Sigmoid colon (tissue), 4 donors: ENCODE measurements around the gene ITLN1.
"Not testable (repeated sequence)": the region's sequence is repeated elsewhere in the genome, so short reads cannot be mapped to it uniquely, and the experiment has no call there.

Experiments used
- POLR2A ChIP-seq, 2 donors: fragments of 450-650 bp; IDR thresholded peaks; one replicate each; pipeline ENCODE4 v1.6.1; 2016; ENCODE audit warnings: antibody characterized with exemption in 2 of 2, mild to moderate bottlenecking in 2 of 2, moderate library complexity in 2 of 2
- POLR2AphosphoS5 ChIP-seq, 4 donors: sonication (generic); formaldehyde crosslinking; IDR thresholded peaks; one replicate each; pipeline ENCODE4 v1.6.1; 2017; ENCODE audit warnings: antibody characterized with exemption in 4 of 4
- TF ChIP-seq, protein P1 (sequence below), 4 experiments: fragments of 450-650 bp in 3 of 4; fragments of 200-600 bp in 1 of 4; IDR thresholded peaks; one replicate each; pipeline ENCODE4 v1.5.1; 2016 to 2019; ENCODE audit warnings: antibody characterized with exemption in 4 of 4, mild to moderate bottlenecking in 3 of 4, moderate library complexity in 2 of 4

DNA sequence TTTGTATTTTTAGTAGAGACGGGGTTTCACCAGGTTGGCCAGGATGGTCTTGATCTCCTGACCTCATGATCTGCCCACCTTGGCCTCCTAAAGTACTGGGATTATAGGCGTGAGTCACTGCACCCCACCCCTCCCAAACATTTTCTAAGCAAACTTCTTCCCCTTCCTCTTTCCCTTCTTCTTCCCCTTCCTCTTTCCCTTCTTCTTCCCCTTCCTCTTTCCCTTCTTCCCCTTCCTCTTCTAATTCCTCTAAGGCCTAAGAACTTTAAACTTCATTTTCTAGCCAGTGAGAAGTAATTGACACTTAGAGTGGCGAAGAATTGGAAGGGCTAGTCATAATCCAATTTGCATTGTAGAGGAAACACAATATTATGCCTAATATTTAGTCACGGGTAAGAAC, 9.4 kb downstream of the ITLN1 start:
- TF ChIP-seq POLR2A, POLR2AphosphoS5 (IDR thresholded peaks at IDR 0.05): not testable (repeated sequence)
- TF ChIP-seq, protein P1, sequence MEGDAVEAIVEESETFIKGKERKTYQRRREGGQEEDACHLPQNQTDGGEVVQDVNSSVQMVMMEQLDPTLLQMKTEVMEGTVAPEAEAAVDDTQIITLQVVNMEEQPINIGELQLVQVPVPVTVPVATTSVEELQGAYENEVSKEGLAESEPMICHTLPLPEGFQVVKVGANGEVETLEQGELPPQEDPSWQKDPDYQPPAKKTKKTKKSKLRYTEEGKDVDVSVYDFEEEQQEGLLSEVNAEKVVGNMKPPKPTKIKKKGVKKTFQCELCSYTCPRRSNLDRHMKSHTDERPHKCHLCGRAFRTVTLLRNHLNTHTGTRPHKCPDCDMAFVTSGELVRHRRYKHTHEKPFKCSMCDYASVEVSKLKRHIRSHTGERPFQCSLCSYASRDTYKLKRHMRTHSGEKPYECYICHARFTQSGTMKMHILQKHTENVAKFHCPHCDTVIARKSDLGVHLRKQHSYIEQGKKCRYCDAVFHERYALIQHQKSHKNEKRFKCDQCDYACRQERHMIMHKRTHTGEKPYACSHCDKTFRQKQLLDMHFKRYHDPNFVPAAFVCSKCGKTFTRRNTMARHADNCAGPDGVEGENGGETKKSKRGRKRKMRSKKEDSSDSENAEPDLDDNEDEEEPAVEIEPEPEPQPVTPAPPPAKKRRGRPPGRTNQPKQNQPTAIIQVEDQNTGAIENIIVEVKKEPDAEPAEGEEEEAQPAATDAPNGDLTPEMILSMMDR (IDR thresholded peaks at IDR 0.05) = not testable (repeated sequence)
